Fibroblast of upper back skin (primary cell): ENCODE measurements around the gene NRN1L.
A peak's percentile ranks its signal among the peaks of the same experiment; 100 is the strongest.
"Not testable (repeated sequence)": the region's sequence is repeated elsewhere in the genome, so short reads cannot be mapped to it uniquely, and the experiment has no call there.

Experiments used
- DNase-seq: peaks from one replicate; pipeline ENCODE4 v3.0.0-alpha.2; 2013

Gene NRN1L

DNA sequence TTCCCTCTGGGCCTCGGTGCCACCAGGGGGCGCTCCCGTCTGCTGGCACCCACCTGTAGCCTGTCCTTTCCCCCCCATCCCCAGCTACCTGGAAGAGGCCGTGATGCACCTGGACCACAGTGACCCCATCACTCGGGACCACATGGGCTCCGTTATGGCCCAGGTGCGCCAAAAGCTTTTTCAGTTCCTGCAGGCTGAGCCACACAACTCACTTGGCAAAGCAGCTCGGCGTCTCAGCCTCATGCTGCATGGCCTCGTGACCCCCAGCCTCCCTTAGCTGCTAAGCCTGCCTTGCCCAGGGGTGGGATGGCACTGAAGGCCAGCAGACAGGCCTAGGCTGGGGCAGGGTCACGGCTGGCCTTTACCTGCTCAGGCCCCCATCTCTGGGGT lies 818 bp upstream of the NRN1L start:
- DNase-seq, result peak; percentile 19

DNA sequence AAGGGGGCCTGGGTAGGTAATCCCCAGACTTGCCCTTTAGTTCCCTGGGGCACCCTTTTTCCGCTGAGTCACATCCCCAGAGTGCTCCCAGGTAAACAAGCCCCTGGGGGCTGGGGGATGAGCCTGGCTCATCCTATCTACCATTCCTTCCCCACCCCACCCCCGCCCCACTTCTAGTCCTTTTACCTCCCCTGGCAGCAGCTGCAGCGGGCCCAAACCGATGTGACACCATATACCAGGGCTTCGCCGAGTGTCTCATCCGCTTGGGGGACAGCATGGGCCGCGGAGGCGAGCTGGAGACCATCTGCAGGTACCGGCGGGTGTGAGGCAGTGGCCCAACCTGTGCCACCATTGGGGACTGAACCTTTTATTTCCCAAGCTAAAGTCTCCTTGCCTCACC lies 860 bp downstream of the NRN1L start:
- DNase-seq, result no peak

GRCh38 chr16:67885976-67886375 lies 1.3 kb downstream of the NRN1L start:
- DNase-seq, result no peak

- no peak for DNase-seq
Measured at GRCh38 chr16:67886387-67886786, 1.7 kb downstream of the NRN1L start.

GRCh38 chr16:67888331-67888730 lies 3.6 kb downstream of the NRN1L start:
- DNase-seq, result no peak

DNA sequence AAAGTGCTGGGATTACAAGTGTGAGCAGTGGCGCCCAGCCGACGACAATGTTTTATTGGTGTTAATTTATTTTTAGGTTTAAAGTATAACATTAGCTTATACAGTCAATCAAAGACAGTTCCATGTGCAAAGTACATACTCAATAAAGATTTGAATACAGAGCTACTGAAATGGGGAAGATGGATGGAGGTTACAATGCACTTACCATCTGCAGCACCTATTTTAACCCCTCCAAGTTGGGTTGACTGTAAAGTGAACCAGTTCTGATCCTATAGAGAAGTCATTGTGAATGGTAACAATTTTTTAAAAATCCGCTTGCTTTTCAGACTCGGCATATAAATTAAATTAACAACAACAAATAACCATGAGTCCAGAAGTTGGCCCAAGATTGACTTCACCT lies 7.7 kb downstream of the NRN1L start:
- no peak for DNase-seq

GRCh38 chr16:67892899-67893742 lies 8.4 kb downstream of the NRN1L start, which contains the start of gene PSKH1:
Gene PSKH1, plus strand, starts transcription at chr16:67893254. Its CDS starts 15,496 bp downstream, at chr16:67908750.
- DNase-seq, result peak; percentile 95

DNA sequence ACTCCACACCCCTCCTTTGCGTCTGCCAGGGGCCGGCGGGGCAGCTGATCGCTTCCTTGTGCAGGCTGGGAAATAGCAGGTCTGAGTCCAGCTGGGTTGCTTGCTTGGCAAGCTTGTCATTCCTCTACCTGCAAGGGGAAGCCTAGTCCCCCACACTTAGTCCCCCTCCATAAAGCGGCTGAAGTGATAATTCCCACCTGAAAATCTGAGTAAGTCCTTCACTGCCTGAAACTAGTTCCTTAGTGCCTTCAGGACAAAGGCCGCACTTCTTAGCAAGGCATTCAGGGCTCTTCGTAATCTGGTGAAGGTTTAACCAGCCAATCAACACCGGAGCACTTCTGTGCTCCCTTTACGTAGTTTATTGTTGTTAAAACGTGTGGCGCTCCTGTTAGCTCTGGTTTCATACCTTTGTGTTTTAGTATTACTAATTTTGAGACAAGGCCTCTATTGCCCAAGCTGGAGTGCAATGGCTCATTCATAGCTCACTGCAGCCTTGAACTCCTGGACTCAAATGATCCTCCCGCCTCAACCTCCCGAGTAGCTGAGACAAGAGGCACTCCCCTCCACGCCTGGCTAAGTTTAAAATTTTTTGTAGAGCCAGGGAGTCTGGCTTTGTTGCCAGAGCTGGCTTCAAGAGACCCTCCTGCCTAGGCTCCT lies 9.2 kb downstream of the NRN1L start:
- no peak for DNase-seq

GRCh38 chr16:67897231-67897630 lies 12.5 kb downstream of the NRN1L start:
- DNase-seq, result no peak

- DNase-seq, result no peak
Measured at GRCh38 chr16:67901734-67902133, 17.0 kb downstream of the NRN1L start.

- no peak for DNase-seq
Measured at GRCh38 chr16:67902831-67903230, 18.1 kb downstream of the NRN1L start.

- no peak for DNase-seq
Measured at GRCh38 chr16:67907397-67908180, 22.9 kb downstream of the NRN1L start.

DNA sequence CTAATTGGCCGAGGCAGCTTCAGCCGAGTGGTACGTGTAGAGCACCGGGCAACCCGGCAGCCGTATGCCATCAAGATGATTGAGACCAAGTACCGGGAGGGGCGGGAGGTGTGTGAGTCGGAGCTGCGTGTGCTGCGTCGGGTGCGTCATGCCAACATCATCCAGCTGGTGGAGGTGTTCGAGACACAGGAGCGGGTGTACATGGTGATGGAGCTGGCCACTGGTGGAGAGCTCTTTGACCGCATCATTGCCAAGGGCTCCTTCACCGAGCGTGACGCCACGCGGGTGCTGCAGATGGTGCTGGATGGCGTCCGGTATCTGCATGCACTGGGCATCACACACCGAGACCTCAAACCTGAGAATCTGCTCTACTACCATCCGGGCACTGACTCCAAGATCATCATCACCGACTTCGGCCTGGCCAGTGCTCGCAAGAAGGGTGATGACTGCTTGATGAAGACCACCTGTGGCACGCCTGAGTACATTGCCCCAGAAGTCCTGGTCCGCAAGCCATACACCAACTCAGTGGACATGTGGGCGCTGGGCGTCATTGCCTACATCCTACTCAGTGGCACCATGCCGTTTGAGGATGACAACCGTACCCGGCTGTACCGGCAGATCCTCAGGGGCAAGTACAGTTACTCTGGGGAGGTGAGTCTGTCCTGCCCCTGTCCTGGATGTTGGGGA lies 24.5 kb downstream of the NRN1L start:
- DNase-seq, result no peak

- DNase-seq, result peak; percentile 28
Measured at GRCh38 chr16:67910158-67910557, 25.5 kb downstream of the NRN1L start.

DNA sequence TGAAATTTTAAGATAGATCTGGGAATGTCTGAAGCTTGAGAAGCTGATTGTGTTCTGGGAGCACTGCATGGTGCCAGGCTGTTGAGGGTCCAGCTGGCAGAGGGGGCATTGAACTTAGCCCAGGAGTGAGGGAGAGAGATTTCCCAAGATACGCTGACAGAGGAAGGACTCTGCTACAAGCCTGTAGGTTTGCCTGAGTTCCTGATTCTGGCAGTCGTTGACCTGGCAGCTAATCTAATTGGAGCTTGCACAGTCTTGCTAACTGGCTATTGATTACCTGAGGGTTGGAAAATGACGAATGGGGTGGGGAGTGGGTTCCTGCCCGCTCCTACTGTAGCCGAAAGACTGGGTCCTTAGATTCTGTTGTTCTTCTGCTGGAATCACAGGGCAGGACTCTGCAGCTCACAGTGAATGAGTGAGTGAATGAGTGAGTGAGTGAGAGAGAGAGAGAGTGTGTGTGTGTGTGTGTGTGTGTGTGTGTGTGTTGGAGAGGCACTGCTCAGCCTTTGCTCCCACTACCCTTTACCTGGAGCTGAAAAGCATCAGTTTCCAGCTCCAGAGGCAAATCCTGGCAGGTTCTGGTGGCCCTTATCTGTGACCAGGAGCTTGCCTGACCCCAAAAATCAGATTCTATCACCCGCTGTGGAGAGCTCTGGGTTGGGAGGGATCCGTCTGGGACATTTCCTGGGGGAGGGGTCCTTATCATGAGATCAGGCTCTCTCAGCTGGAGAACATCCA lies 30.2 kb downstream of the NRN1L start:
- no peak for DNase-seq

- not testable (repeated sequence) for DNase-seq
Measured at GRCh38 chr16:67915496-67915769, 30.7 kb downstream of the NRN1L start.

DNA sequence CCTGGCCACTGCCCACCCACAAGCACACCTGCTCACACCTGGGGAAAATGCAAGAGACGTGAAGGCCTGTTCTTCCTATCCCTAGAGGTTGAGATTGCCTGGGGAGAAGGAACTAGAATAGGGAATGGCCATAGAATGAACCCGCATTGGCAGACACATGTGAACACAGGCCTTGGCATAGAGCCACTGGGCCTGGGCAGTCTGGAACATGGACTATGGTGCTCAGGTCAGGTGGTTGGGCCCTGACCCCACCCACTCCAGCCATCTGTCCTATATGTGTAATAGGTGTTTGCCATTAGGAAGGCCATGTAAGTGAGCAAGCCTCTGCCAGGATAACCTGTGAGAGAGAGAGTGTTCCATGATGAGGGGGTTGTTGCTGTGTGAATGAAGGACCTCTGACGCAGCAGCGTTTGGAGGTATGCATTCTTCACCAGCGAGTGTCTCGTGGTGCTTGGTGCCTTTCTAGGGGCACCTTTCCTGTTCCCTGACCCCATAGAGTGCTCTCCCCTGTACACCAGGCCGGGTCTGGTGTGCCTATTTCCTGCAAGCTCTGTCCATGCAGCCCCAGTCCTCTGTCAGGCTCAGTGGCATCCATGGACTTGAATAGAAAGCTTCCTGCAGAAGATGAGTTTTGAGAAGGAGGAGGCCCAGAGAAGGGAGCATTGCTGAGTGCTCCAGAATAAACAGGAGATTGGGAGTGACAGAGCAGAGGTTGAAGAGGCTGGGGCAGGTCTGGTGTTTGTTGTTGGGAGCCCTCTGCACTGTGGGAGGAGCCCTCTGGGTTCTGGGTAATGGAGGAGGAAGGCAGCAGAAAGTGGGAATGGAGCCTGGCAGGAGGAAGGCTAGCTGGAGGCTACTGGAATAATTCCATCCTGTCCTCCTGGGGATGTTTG lies 31.4 kb downstream of the NRN1L start:
- no peak for DNase-seq

GRCh38 chr16:67917140-67917851 lies 32.6 kb downstream of the NRN1L start:
- peak; percentile 16 for DNase-seq

DNA sequence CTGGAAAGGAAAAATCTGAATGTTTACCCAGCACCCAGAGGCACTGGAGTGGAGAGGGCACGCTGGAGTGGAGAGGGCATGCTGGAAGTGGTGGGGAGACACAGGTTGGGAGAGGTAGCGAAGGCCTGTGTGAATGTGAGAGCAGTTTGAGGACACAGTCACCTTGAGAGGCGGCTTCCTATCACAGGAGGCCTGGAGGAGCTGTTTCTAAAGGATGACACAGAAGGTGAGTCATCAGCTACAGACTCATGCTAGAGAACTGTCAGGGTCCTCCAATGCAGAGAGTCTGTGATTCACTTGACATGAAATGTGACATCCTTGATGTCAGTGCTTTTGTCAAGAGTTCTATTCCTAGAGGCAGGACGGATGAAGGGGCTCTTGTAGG lies 33.2 kb downstream of the NRN1L start:
- DNase-seq, result peak; percentile 75

GRCh38 chr16:67919622-67920221 lies 35.0 kb downstream of the NRN1L start:
- DNase-seq, result no peak
